Mucosa of stomach (tissue), 1 donor: Measurements from ENCODE around the gene ADCY1.

Experiments
- H3K27me3 ChIP-seq: one replicate; pipeline ENCODE4 v1.7.0; 2013; ENCODE audit warnings: mild to moderate bottlenecking, low read length; ENCODE audit not compliant: control insufficient read depth, insufficient read depth
- H3K36me3 ChIP-seq: one replicate; pipeline ENCODE4 v1.7.0; 2013; ENCODE audit warnings: low read length; ENCODE audit not compliant: control insufficient read depth, insufficient read depth
- H3K4me1 ChIP-seq: one replicate; pipeline ENCODE4 v1.7.0; 2013; ENCODE audit warnings: mild to moderate bottlenecking, low read length; ENCODE audit not compliant: control insufficient read depth, insufficient read depth
- H3K4me3 ChIP-seq: one replicate; pipeline ENCODE4 v1.7.0; 2013; ENCODE audit warnings: low read length
- H3K9ac ChIP-seq: one replicate; pipeline ENCODE4 v1.7.0; 2013; ENCODE audit warnings: mild to moderate bottlenecking, low read length, moderate library complexity
- H3K9me3 ChIP-seq: one replicate; pipeline ENCODE4 v1.7.0; 2013; ENCODE audit warnings: mild to moderate bottlenecking, low read length, moderate library complexity; ENCODE audit not compliant: control insufficient read depth
- donor health status: Pancreatic carcinoma.

ADCY1 gene

GRCh38 chr7:45644237-45644636 lies 70.1 kb downstream of the ADCY1 start:
- no peak overlapping the region for H3K9ac ChIP-seq
- H3K36me3 ChIP-seq, result no peaks in the 10 kb centered on the region
- no peaks in the 10 kb centered on the region for H3K9me3 ChIP-seq
- no peak overlapping the region for H3K4me3 ChIP-seq
- H3K4me1 ChIP-seq, result peaks cover 5% of the 10 kb centered on the region
- no peaks in the 10 kb centered on the region for H3K27me3 ChIP-seq

GRCh38 chr7:45645141-45645969 lies 71.2 kb downstream of the ADCY1 start:
- Histone ChIP-seq H3K9ac (no peak overlapping the region), H3K4me1 (peaks cover 5% of the 10 kb centered on the region), H3K9me3 (no peaks in the 10 kb centered on the region), H3K4me3 (no peak overlapping the region), H3K27me3 (no peaks in the 10 kb centered on the region), H3K36me3 (no peaks in the 10 kb centered on the region)

- H3K4me3 ChIP-seq, result no peak overlapping the region
- H3K27me3 ChIP-seq, result no peaks in the 10 kb centered on the region
- no peaks in the 10 kb centered on the region for H3K36me3 ChIP-seq
- peaks cover 5% of the 10 kb centered on the region for H3K4me1 ChIP-seq
- H3K9ac ChIP-seq, result no peak overlapping the region
- no peaks in the 10 kb centered on the region for H3K9me3 ChIP-seq
Measured at GRCh38 chr7:45646207-45646821, 72.1 kb downstream of the ADCY1 start.

DNA sequence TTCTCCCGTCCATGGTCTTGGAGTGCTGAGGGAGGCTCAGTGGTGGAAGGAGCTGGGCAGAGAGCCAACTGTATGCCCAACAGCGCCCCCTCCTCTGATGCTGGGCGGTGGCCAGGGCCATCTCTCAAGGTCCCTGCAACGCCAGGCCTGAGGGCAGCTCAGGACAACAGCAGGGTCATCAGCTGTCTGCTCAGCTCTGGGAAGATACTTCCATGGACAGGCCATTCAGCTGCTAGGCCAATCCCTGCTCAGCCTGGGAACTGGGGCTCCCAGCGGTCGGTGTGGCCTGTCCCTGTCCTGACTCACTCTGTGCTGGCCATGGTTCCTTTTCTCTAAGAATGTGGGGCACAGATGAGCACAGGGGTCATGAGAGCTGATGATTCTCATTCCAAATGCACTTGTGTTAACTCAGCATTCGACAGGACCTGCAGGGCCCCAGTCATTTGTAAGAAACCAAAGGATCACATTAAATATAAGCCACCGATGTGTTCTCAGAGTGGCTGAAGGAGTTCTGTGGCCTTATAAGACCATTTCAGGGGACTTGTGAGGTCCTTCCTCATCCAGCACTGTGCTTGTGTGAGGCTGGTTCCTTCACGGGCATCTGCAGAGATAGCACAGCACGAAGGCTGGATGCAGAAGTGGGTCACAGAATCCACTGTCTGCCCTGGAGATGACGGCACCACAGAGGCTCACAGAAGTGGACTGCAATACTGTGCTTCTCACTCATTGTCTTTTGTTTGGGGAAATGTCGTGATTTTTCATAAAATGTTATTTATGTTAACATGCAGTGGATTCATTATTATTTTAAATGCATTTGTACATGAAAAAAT lies 73.0 kb downstream of the ADCY1 start:
- Histone ChIP-seq H3K36me3 (no peaks in the 10 kb centered on the region), H3K27me3 (no peaks in the 10 kb centered on the region), H3K4me1 (peaks cover 2% of the 10 kb centered on the region), H3K9me3 (no peaks in the 10 kb centered on the region), H3K4me3 (no peak overlapping the region), H3K9ac (no peak overlapping the region)

DNA sequence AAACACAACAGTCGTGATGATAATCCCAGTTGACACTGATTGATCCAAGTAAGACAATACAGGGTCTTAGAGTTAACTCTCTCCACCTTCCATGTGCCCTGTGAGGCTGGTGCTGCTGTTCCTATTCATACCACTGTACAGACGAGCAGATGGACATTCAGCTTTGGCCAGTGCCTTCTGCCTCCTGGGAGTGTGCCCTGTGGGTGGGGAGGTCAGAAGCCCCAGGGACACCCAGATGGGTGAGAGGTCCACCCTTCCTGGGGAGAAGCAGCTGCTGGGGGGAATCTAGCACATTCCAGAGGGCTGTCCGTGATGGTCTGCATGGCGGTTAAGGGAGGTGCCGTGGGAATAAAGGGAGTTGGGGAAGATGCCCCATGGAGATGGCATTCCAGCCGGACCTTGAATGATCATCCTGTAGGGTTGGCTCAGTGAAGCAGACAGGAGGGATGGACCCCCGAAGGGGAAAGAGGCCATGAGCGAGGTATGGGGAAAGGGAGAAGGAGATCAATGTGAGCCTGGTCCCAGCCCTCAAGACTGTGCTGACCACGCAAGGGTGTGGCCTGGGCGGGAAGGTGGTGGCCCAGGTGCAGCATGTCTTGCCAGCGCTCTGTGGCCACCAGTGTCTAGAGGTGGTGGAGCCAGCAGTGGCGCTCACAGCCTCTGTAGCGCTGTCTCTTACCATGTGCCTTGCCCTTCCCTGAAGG lies 74.0 kb downstream of the ADCY1 start:
- Histone ChIP-seq H3K9me3 (no peaks in the 10 kb centered on the region), H3K4me3 (no peak overlapping the region), H3K27me3 (no peaks in the 10 kb centered on the region), H3K4me1 (no peaks in the 10 kb centered on the region), H3K9ac (no peak overlapping the region), H3K36me3 (no peaks in the 10 kb centered on the region)

DNA sequence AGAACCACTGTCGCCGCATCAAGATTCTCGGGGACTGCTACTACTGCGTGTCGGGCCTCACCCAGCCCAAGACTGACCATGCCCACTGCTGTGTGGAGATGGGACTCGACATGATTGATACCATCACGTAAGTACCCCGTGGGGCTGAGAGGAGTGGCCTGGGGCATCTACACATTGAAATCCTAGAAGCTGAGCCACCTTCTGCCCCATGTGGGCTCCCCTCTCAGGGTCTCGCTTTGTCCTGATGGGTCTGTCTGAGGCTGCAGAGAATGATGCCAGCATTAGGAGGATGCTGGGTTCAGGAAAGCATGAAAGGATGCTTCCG lies 74.5 kb downstream of the ADCY1 start:
- H3K9me3 ChIP-seq, result no peaks in the 10 kb centered on the region
- H3K4me3 ChIP-seq, result no peak overlapping the region
- no peak overlapping the region for H3K9ac ChIP-seq
- H3K4me1 ChIP-seq, result no peaks in the 10 kb centered on the region
- H3K36me3 ChIP-seq, result no peaks in the 10 kb centered on the region
- H3K27me3 ChIP-seq, result no peaks in the 10 kb centered on the region

- H3K9ac ChIP-seq, result no peak overlapping the region
- H3K4me3 ChIP-seq, result no peak overlapping the region
- no peaks in the 10 kb centered on the region for H3K27me3 ChIP-seq
- no peaks in the 10 kb centered on the region for H3K9me3 ChIP-seq
- no peaks in the 10 kb centered on the region for H3K36me3 ChIP-seq
- H3K4me1 ChIP-seq, result no peaks in the 10 kb centered on the region
Measured at GRCh38 chr7:45649560-45650346, 75.6 kb downstream of the ADCY1 start.

GRCh38 chr7:45650404-45651394 lies 76.5 kb downstream of the ADCY1 start:
- no peaks in the 10 kb centered on the region for H3K9me3 ChIP-seq
- no peaks in the 10 kb centered on the region for H3K27me3 ChIP-seq
- no peaks in the 10 kb centered on the region for H3K36me3 ChIP-seq
- no peak overlapping the region for H3K9ac ChIP-seq
- H3K4me1 ChIP-seq, result no peaks in the 10 kb centered on the region
- no peak overlapping the region for H3K4me3 ChIP-seq

GRCh38 chr7:45651540-45651939 lies 77.4 kb downstream of the ADCY1 start:
- Histone ChIP-seq H3K4me3 (no peak overlapping the region), H3K9me3 (no peaks in the 10 kb centered on the region), H3K36me3 (no peaks in the 10 kb centered on the region), H3K9ac (no peak overlapping the region), H3K4me1 (no peaks in the 10 kb centered on the region), H3K27me3 (no peaks in the 10 kb centered on the region)

GRCh38 chr7:45652630-45653029 lies 78.5 kb downstream of the ADCY1 start:
- H3K27me3 ChIP-seq, result no peaks in the 10 kb centered on the region
- no peak overlapping the region for H3K4me3 ChIP-seq
- no peak overlapping the region for H3K9ac ChIP-seq
- no peaks in the 10 kb centered on the region for H3K36me3 ChIP-seq
- H3K4me1 ChIP-seq, result no peaks in the 10 kb centered on the region
- no peaks in the 10 kb centered on the region for H3K9me3 ChIP-seq
